ENCODE data around the gene PHAX. TPM values are rescaled to one million over a fixed set of nuclear protein-coding genes. Genes with fewer than 3 reads are reported as not detected.

PHAX gene
- total RNA-seq, 1 experiment from 2014 or later, result 63.6 TPM

GRCh38 chr5:126631920-126632319 is 31.2 kb downstream of the PHAX start:
- no peak overlapping the region for H3K4me3 Mint-ChIP-seq (ENCODE audit: low read depth, unreplicated experiment)
- no peak for DNase-seq
- BruUV-seq (replicated peaks), result no TSS peak
- CTCF ChIA-PET, result interaction anchor here (0.6 kb wide), 1 partner anchor 58 kb away, joined by 3 read pairs; no protein-coding TSS in a partner anchor
- H3K36me3 Mint-ChIP-seq (ENCODE audit: insufficient read depth, unreplicated experiment), result no peaks in the 10 kb centered on the region
- H3K9me3 Mint-ChIP-seq (ENCODE audit: low read depth, unreplicated experiment), result no peaks in the 10 kb centered on the region
- TF ChIP-seq, protein P1, sequence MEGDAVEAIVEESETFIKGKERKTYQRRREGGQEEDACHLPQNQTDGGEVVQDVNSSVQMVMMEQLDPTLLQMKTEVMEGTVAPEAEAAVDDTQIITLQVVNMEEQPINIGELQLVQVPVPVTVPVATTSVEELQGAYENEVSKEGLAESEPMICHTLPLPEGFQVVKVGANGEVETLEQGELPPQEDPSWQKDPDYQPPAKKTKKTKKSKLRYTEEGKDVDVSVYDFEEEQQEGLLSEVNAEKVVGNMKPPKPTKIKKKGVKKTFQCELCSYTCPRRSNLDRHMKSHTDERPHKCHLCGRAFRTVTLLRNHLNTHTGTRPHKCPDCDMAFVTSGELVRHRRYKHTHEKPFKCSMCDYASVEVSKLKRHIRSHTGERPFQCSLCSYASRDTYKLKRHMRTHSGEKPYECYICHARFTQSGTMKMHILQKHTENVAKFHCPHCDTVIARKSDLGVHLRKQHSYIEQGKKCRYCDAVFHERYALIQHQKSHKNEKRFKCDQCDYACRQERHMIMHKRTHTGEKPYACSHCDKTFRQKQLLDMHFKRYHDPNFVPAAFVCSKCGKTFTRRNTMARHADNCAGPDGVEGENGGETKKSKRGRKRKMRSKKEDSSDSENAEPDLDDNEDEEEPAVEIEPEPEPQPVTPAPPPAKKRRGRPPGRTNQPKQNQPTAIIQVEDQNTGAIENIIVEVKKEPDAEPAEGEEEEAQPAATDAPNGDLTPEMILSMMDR (IDR thresholded peaks at IDR 0.05; ENCODE audit: unreplicated experiment), result no peak
- intact Hi-C loops (cut with micrococcal nuclease; ENCODE audit: unreplicated experiment), result no loop called here
- H3K4me1 Mint-ChIP-seq (ENCODE audit: low read depth, unreplicated experiment), result no peaks in the 10 kb centered on the region
- H3K27me3 Mint-ChIP-seq (ENCODE audit: unreplicated experiment), result no peaks in the 10 kb centered on the region
- H3K27ac Mint-ChIP-seq (ENCODE audit: unreplicated experiment), result no peak overlapping the region

DNA sequence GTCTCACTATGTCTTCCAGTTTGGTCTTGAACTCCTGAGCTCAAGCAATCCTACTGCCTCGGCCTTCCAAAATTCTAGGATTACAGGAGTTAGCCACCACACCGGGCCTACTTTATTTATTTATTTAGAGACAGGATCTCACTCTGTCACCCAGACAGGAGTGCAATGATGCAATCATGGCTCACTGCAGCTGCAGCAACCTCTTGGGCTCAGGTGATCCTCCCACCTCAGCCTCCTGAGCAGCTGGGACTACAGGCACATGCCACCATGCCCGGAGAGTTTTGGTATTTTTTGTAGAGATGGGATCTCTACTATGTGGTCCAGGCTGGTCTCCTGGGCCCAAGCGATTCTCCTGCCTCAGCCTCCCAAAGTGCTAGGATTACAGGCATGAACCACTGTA is 32.8 kb downstream of the PHAX start:
- DNase-seq, result no peak
- CTCF ChIA-PET, result no interaction called here
- H3K4me3 Mint-ChIP-seq (ENCODE audit: low read depth, unreplicated experiment), result no peak overlapping the region
- BruUV-seq (replicated peaks), result no TSS peak
- no peaks in the 10 kb centered on the region for H3K27me3 Mint-ChIP-seq (ENCODE audit: unreplicated experiment)
- TF ChIP-seq, protein P1 (IDR thresholded peaks at IDR 0.05; ENCODE audit: unreplicated experiment), result no peak
- H3K9me3 Mint-ChIP-seq (ENCODE audit: low read depth, unreplicated experiment), result no peaks in the 10 kb centered on the region
- H3K36me3 Mint-ChIP-seq (ENCODE audit: insufficient read depth, unreplicated experiment), result no peaks in the 10 kb centered on the region
- no peaks in the 10 kb centered on the region for H3K4me1 Mint-ChIP-seq (ENCODE audit: low read depth, unreplicated experiment)
- intact Hi-C loops (cut with micrococcal nuclease; ENCODE audit: unreplicated experiment), result no loop called here
- H3K27ac Mint-ChIP-seq (ENCODE audit: unreplicated experiment), result no peak overlapping the region

- H3K27me3 Mint-ChIP-seq (ENCODE audit: unreplicated experiment), result no peaks in the 10 kb centered on the region
- no peak for DNase-seq
- no peaks in the 10 kb centered on the region for H3K4me1 Mint-ChIP-seq (ENCODE audit: low read depth, unreplicated experiment)
- H3K9me3 Mint-ChIP-seq (ENCODE audit: low read depth, unreplicated experiment), result no peaks in the 10 kb centered on the region
- BruUV-seq (replicated peaks), result no TSS peak
- CTCF ChIA-PET, result no interaction called here
- intact Hi-C loops (cut with micrococcal nuclease; ENCODE audit: unreplicated experiment), result no loop called here
- TF ChIP-seq, protein P1 (IDR thresholded peaks at IDR 0.05; ENCODE audit: unreplicated experiment), result no peak
- no peak overlapping the region for H3K27ac Mint-ChIP-seq (ENCODE audit: unreplicated experiment)
- no peak overlapping the region for H3K4me3 Mint-ChIP-seq (ENCODE audit: low read depth, unreplicated experiment)
- no peaks in the 10 kb centered on the region for H3K36me3 Mint-ChIP-seq (ENCODE audit: insufficient read depth, unreplicated experiment)
These were observed 34.8 kb downstream of the PHAX start for GRCh38 chr5:126635585-126635984.

- Mint-ChIP-seq H3K27ac (ENCODE audit: unreplicated experiment) (no peak overlapping the region), H3K4me1 (ENCODE audit: low read depth, unreplicated experiment) (no peaks in the 10 kb centered on the region), H3K4me3 (ENCODE audit: low read depth, unreplicated experiment) (no peak overlapping the region), H3K27me3 (ENCODE audit: unreplicated experiment) (no peaks in the 10 kb centered on the region), H3K36me3 (ENCODE audit: insufficient read depth, unreplicated experiment) (no peaks in the 10 kb centered on the region), H3K9me3 (ENCODE audit: low read depth, unreplicated experiment) (no peaks in the 10 kb centered on the region)
- no peak for DNase-seq
- CTCF ChIA-PET, result no interaction called here
- no TSS peak for BruUV-seq (replicated peaks)
- TF ChIP-seq, protein P1 (IDR thresholded peaks at IDR 0.05; ENCODE audit: unreplicated experiment), result no peak
- intact Hi-C loops (cut with micrococcal nuclease; ENCODE audit: unreplicated experiment), result no loop called here
These were observed 36.2 kb downstream of the PHAX start for GRCh38 chr5:126636956-126637355.
